NCI-H510A (cell line): ENCODE results near the gene KDM5A.
"Not testable (repeated sequence)": the region's sequence is repeated elsewhere in the genome, so short reads cannot be mapped to it uniquely, and the experiment has no call there.

Source experiments
- DNase-seq: peaks from one replicate; lab custom pipeline; 2025; lab: John Stamatoyannopoulos, UW

Gene KDM5A

DNA sequence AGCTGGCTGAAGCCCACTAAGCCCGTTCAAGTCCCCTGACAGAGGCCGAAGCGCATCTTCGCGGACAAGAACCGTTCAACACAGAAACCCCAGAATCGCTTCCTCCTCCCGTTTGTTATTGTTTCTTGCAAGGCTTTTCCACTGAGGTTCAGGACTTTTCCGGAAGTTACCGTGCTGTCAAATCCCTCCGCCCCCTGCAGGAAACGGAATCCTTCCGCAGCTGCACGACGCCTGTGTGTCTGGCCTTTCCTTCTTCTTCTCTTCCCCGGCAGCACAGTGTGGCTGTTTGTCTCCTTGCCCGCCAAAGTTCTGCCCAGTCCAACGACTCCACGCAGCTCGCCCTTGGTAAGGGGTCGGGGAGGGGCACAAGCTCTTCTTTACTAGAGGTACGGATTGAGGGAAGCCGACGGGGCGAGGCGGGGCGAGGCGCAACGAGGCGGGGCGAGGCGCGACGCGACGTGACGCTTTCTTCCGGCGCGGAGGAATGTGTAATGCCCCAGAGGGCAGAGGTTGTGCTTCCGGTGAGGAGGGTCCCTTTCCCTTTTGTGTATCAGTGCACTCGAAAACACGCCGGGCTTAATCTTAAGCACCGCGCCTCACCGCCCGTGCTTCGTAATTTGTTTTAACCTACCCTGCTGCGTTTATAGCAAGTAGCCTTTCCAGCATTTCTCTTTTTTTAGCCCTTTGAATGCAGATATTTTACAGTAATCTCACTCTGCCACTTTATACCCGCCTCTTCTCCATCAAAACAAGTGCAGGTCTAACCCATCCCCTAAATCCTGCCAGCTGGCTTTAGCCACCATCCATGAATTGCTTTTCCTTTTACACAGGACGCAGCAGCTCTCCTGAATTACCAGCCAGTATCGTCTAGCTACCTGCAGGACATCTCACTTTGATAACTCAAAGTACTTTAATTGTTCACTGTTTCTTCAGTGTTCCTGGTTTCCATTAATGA, at the start of gene KDM5A:
TSS of gene KDM5A (minus strand) at position 179 of the 955 bp plus-strand sequence. CDS start 229 bp downstream, outside the sequence.
- no peak for DNase-seq

DNA sequence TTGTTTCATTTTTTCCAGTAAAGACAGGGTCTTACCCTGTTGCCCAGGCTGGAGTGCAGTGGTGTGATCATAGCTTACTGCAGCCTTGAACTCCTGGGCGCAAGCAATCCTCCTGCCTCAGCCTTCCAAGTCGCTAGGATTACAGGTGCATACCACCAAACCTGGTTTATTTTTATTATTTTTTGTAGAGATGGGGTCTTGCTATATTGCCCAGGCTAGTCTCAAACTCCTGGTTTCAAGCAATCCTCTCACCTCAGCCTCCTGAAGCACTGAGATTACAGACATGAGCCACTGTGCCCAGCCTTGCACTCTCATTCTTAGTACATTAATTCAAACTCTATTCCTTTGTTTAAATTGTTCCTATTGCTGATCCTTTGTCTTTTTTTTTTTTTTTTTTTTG, 46.6 kb upstream of the KDM5A start:
- not testable (repeated sequence) for DNase-seq

DNA sequence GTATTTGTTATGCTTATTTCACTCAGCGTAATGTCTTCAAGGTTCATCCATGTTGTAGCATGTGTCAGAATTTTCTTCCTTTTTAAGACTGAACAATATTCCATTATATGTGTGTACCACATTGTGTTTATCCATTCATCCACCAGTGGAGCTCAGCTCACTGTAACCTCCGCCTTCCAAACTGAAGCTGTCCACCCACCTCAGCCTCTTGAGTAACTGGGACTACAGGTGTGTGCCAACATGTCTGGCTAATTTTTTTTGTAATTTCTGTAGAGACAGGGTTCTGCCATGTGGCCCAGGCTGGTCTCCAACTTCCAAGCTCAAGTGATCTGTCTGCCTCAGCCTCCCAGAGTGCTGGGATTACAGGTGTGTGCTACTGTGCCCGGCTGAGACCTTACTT, 33.4 kb upstream of the KDM5A start:
- no peak for DNase-seq

DNA sequence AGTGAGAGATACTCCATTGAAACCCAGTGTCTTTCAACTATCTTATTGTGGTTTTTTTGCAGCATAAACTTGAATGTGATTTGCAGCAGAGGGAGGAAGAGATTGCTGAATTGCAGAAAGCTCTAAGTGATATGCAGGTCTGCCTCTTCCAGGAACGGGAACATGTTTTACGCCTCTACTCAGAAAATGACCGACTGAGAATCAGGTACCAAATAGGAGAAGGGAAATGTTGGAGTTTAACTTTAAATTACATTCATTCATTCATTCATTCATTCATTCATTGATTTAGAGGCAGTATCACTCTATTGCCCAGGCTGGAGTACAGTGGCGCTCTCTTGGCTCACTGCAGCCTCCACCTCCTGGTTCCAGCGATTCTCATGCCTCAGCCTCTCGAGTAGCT, 29.3 kb upstream of the KDM5A start:
- no peak for DNase-seq

DNA sequence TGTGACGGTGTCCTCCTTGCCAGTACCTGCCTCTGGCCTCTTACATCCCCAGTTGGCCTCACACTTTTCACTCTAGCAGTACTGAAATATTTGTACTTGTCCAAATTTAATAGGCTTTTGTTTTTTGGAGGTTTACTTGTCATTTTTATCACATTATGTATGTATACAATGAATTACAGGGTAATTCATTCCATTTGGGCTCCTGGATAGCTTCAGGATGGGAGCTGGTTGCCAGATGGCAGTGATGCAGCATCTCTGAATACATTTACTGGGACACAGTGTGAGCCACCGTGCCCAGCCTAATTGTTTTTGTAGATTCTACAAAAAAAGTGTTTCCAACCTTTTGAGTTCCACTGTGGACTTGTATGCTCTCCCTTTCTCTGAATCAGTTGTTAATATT, 25.7 kb upstream of the KDM5A start:
- DNase-seq = no peak

DNA sequence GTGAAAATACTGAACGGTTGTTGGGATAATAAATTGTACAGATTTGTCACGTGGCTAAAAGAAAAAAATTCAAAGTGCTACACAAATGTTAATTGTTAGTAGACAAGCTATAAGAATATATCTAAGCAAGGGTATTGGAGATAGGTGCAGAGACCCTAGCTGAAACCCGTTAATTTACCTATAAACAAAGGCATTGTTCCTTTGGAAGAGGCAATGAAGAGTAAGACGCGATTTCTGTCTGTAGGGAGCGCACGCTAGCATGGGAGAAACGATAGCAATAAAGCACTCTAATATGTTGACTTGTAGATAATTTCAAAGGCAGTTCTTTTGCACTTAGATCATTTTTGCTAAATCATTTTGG, 12.9 kb upstream of the KDM5A start:
- DNase-seq = no peak

DNA sequence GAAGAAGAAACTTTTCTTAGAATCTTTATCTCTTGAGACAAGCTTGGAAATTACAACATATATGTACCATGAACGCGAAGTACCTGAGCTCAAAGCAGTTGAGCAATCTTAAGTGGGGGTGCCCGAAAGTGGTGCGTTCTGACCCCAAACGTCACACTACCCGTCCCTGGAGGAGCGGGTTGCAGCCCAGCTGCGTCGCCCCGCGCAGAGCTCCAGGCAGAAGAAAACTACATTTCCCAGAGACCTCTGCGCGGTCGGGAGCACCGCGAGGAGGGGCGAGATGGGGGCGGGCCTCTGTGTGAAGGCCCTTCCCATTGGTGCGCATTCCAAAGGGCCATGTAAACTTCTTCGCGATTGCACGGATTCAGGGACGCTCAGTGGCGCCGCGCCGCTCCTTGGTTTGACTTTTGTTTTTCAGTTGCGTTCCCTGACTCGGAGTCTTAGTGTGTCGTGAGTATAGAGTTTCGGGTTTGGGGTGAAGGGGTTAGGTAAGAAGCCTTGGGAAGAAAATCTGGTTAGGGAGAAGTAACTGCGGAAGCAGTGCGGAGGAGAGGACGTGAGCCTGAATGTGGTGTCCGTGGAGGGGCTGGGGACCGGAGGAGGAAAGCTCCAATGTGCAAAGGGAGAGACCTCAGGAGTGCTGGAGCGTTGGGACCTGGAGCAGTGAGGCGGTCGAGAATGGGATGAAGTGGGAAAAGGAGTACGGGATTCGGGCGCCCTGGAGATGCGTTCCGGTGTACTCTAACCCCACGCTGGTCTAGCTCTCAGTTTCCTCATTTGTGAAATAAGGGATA, 12.3 kb upstream of the KDM5A start, which contains the start of gene CCDC77:
TSS of gene CCDC77 (plus strand) at position 410 of the 794 bp plus-strand sequence. CDS start 7,740 bp downstream, outside the sequence.
- DNase-seq = no peak

DNA sequence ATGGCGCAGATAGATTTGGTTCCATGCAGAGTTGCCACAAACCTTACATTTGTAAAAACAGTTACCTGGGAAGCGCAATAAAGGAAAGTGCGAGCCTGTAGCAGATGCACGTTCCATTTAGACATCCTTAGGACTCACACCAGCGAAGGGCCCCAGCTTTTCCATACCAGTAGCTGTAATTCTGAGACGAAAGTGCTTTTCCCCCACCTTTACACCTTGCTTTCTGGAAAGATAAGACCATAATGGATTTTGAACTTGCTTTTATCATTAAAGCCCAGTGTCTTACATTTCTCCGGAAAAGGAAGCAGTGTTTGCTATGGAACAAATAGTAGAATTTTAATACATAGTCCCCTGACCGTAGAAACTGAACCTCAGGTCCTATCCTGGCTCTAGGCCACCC, 11.7 kb upstream of the KDM5A start:
- DNase-seq = no peak

DNA sequence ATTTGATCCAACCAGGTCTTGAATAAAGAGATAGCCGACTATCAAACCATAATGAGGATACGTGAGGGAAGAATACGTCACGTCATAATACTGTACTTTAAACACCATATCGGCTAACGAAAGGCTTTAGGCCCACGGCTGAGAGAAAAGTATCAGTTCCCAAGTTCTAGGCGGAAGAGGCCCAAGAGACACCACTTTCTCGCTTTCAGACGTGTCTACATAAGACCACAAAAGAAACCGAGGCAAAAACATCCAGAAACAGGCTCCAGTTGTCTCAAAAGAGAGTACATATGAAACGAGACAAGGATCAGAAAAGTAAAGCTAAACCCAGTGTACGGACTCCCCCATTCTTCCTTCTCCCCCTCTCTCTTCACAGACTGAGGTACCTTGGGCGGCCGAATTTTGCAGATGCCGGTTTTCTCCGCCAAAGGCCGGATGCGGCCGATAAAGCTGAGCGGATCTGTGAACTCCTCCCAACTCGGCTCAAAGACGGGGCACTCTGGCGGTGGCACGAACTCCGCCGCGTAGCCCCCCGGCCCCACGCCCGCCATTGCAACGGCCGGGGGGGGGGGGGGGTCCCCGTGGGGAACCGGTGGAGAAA, 479 bp downstream of the KDM5A start:
- no peak for DNase-seq

DNA sequence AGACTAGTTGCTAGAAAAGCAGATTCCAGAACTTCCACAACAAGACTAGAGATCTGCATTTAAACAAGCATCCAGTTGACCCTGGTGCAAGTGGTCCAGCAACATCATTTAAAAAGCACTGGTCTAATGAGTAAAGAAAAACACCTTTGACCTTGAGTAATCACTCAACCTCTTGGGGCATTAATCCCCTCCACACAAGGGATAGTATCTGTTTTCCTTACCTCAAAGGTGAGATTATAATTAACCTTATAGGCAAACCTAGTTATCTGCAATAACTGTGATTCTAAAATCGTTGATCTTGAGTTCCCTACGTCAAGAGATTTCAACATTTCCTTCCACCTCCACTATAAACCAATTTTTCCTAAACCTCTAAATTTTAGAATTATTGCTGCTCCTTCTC, 1.1 kb downstream of the KDM5A start:
- DNase-seq = no peak

DNA sequence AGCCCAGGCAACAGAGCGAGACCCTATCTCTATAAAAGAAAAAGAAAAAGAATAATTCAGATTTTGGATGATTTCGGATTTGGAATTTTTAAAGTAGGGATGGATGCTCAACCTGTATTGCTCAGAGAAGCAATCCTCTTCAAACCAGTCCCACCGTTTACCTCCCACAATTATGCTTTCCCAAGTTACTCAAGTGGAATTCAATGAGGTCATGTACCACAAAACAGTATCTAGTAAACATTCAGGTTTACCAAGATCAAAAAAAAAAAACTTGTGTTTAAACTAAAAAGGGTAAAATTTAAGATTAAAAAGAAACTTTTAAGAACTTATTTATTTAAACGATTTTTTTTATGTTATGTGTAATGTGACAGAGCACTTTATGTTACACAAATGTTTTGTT, 2.5 kb downstream of the KDM5A start:
- no peak for DNase-seq

DNA sequence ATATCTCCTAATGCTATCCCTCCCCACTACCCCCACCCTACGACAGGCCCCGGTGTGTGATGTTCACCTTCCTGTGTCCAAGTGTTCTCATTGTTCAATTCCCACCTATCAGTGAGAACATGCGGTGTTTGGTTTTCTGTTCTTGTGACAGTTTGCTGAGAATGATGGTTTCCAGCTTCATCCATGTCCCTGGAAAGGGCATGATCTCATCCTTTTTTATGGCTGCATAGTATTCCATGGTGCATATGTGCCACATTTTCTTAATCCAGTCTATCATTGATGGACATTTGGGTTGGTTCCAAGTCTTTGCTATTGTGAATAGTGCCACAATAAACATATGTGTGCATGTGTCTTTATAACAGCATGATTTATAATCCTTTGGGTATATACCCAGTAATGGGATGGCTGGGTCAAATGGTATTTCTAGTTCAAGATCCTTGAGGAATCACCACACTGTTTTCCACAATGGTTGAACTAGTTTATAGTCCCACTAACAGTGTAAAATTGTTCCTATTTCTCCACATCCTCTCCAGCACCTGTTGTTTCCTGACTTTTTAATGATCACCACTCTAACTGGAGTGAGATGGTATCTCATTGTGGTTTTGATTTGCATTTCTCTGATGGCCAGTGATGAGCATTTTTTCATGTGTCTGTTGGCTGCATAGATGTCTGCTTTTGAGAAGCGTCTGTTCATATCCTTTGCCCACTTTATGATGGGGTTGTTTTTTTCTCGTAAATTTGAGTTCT, 18.2 kb downstream of the KDM5A start:
- not testable (repeated sequence) for DNase-seq

DNA sequence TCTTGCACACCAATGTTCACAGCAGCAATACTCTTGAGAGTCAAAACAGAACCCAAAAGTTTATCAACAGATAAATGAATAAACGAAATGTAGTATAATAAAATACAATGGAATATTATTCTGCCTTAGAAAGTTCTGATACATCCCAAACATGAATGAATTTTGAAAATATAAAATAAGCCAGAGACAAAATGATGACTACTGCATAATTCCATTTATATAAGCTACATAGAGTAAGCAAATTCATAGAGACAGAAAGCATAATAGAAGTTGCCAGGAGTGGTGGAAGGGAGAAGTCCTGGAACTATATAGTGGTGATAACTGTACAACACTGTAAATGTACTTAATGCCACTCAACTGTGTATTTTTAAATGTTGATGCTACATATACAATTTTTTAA, 21.1 kb downstream of the KDM5A start:
- no peak for DNase-seq

DNA sequence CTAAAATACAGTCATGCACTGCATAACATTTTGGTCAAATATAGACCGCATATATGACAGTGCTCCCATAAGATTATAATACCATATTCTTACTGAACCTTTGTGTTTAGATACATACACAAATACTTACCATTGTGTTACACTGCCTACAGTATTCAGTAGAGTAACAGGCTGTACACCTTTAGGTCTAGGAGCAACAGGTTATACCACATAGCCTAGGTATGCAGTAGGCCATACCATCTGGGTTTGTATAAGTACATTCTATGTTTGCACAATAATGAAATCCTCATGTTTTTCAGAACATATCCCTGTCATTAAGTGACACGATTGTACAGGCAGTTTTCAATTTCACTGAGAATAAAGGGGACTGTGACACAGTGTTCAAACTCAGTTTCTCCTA, 22.3 kb downstream of the KDM5A start:
- no peak for DNase-seq

DNA sequence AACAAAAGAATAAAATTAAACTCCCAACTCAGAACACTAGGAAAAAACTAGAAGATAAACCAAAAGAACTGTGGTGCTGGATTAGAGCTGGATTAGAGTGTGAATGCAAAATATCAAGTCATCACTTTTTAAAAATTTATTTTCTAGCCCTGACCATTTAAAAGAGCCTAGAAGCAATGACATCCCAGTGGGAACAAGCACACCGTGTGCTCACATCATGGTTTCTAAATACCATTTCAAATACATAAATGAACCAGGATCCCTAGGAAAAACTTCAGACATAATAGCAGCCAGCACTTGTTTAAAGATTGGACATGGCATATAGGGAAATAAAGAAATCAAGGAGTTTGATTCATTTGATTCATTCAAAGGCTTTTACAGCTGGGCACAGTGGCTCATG, 30.0 kb downstream of the KDM5A start:
- DNase-seq = no peak

DNA sequence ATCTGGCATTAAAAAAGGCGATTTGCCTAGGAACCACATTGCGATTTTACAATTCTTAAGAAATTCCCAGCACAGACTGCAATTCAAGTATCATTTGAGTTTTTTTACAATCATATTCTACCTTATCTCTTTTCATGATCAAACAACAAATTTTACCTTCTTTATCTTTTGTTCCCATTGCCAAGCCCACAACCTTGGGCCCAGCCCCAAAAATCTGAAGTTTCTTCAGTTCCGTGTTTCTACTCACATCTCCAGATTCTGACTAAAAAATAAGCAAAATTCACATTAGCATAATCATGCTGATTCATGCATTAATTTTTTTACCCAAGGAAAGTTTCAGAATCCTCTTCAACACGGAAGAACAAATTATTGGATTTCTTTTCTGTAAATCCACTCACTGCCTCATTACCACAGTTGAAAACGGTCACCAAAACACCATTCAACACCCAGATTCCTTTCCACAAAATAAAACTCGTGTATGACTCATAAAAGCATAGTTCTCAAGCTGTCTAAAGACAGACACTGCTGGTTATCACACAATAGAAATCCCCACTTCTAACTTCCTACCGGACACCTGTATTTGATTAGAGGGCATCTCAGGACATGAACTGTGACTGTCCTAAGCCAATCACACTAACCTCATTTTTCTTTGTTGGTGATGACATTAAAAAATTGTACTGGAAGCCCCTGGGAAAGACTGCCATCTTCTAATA, 32.7 kb downstream of the KDM5A start:
- no peak for DNase-seq

DNA sequence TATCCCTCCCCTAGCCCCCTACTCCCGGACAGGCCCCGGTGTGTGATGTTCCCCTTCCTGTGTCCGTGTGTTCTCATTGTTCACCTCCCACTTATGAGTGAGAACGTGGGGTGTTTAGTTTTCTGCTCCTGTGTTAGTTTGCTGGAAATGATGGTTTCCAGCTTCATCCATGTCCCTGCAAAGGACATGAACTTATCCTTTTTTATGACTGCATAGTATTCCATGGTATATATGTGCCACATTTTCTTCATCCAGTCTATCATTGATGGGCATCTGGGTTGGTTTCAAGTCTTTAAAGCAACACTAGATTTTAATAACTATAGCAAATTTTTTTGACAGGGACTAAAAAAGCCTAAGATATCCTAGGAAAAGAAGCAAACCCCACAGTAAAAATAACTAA, 37.9 kb downstream of the KDM5A start:
- not testable (repeated sequence) for DNase-seq

DNA sequence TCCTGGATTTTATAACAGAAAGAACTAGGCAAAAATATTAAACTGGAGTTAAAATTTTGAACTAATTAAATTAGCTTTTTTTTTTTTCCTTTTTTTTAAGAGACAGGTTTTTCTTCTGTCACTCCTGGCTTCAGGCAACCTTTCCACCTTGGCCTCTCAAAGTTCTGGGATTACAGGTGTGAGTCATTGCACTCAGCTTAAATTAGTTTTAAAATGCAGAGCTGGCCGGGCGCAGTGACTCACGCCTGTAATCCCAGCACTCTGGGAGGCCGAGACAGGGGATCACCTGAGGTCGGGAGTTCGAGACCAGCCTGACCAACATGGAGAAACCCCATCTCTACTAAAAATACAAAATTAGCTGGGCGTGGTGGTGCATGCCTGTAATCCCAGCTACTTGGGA, 39.5 kb downstream of the KDM5A start:
- not testable (repeated sequence) for DNase-seq

DNA sequence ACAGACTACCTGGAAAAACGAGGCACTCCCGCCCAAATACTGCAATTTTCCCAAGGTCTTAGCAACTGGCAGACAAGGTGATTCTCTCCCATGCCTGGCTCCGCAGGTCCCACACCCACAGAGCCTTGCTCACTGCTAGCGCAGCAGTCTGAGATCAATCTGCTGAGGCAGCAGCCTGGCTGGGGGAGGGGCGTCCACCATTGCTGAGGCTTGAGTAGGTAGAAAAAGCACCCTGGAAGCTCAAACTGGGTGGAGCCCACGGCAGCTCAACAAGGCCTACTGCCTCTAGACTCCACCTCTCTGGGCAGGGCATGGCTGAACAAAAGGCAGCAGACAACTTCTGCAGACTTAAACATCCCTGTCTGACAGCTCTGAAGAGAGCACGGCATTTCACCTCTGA, 46.1 kb downstream of the KDM5A start:
- not testable (repeated sequence) for DNase-seq

DNA sequence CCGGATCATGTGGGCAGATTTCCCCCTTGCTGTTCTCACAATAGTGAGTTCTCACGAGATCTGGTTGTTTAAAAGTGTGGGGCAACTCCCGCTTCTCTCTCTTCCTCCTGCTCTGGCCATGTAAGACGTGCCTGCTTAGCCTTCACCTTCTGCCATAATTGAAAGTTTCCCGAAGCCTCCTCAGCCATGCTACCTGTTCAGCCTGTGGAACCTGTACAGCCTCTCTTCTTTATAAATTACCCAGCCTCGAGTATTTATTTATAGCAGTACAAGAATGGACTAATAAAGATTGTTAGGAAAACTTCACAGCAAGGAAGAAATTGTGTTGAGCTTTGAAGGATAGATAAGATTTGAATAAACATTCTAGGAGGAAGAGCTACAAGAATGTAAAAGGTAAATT, 52.1 kb downstream of the KDM5A start:
- no peak for DNase-seq

DNA sequence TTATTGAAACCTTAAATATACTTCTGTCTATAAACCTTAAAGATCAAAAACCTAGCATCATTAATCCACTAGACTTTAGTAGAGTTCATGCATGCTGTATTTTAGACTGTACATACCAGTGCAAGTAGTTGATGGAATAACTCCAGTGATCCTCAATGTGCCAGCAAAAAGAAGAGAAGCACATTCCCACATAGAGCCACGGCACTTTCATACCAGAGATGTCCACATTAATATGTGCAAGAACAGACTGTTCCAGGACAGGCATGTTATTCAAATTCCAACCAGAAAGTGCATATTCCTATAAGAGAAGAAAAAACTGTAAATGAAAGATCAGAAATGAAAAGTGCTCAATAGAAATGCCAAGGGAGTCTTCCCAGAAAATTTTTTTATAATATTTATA, 55.0 kb downstream of the KDM5A start:
- DNase-seq = no peak
